HepG2 (cell line): ENCODE data around the gene HMHB1. TPM values are rescaled to one million over a fixed set of nuclear protein-coding genes. Genes with fewer than 3 reads are reported as not detected.

Experiments
- ATAC-seq: fragments of 200-7000 bp; cut with Tn5 transposase; 3 replicates; pipeline ENCODE4 v1.9.1; 2020; ENCODE audit warnings: mild to moderate bottlenecking, moderate library complexity
- BruUV-seq: library from RNA; stranded (reverse); fragments of 400-500 nt; replicated peaks from 2 replicates; lab custom pipeline; 2021; lab: Mats Ljungman, UMichigan
- CTCF ChIA-PET: fragments of 300-600 bp; formaldehyde crosslinking; extraction: SDS; loops from one replicate; lab custom pipeline; 2021; ENCODE audit warnings: low total read pairs, inconsistent platforms, low intra/inter-chr PET ratio; lab: Yijun Ruan, JAX
- POLR2A ChIA-PET: fragments of 350-600 bp; sonication (Branson Sonifier 250); formaldehyde crosslinking; loops from one replicate; lab custom pipeline; 2020; ENCODE audit warnings: antibody characterized with exemption, inconsistent platforms; lab: Yijun Ruan, JAX
- DNase-seq: peaks from one replicate; pipeline ENCODE4 v3.0.0-alpha.2; 2015; ENCODE audit warnings: low spot score
- FAIRE-seq: peaks from 3 replicates; lab custom pipeline; 2011; peaks lifted over from hg19 to GRCh38; lab: Jason Lieb, UNC
- H2AFZ ChIP-seq: one replicate; pipeline ENCODE4 v1.6.1; 2011; ENCODE audit warnings: low read length, inconsistent platforms
- H3K27ac ChIP-seq: fragments of 300-600 bp; 3 replicates; pipeline ENCODE4 v1.8.0; 2011; ENCODE audit warnings: mixed run types, mild to moderate bottlenecking, mixed read lengths, low read length, inconsistent platforms; ENCODE audit not compliant: insufficient read depth; ENCODE audit errors: extremely low read length
- H3K27me3 ChIP-seq, 2 experiments: fragments of 200-600 bp in 1 of 2; 2 replicates in 1 of 2; 3 replicates in 1 of 2; pipeline versions ENCODE4 v1.6.0 to v1.8.0; 2011; ENCODE audit warnings: low read length in 2 of 2, mild to moderate bottlenecking in 2 of 2, moderate library complexity in 2 of 2, inconsistent platforms in 1 of 2; ENCODE audit not compliant: insufficient read depth in 2 of 2, control insufficient read depth in 1 of 2
- H3K36me3 ChIP-seq, 2 experiments: fragments of 200-600 bp in 1 of 2; replicated peaks in 1 of 2; 2 replicates in 1 of 2; 3 replicates in 1 of 2; pipeline versions ENCODE4 v1.5.1 to v1.8.0; 2011; ENCODE audit warnings: low read length in 2 of 2, inconsistent platforms in 1 of 2; ENCODE audit not compliant: insufficient read depth in 2 of 2, control insufficient read depth in 1 of 2
- H3K4me1 ChIP-seq: 2 replicates; pipeline ENCODE4 v1.5.1; 2012; ENCODE audit warnings: low read length, inconsistent platforms; ENCODE audit not compliant: insufficient read depth
- H3K4me2 ChIP-seq: 2 replicates; pipeline ENCODE4 v1.6.0; 2011; ENCODE audit warnings: low read depth, low read length, inconsistent platforms
- H3K4me3 ChIP-seq, 3 experiments: fragments of 200-600 bp in 1 of 3; sonication (generic), shearing (Covaris generic) in 1 of 3; replicated peaks in 1 of 3; 2 replicates each; pipeline ENCODE4 v1.5.1; 2011 to 2016; ENCODE audit warnings: low read length in 3 of 3, inconsistent platforms in 2 of 3, low read depth in 2 of 3, mild to moderate bottlenecking in 2 of 3, control low read depth in 1 of 3, mixed read lengths in 1 of 3; ENCODE audit not compliant: insufficient read depth in 1 of 3
- H3K79me2 ChIP-seq: one replicate; pipeline ENCODE4 v1.6.1; 2011; ENCODE audit warnings: low read length, inconsistent platforms; ENCODE audit not compliant: insufficient read depth
- H3K9ac ChIP-seq: 2 replicates; pipeline ENCODE4 v1.6.0; 2011; ENCODE audit warnings: mild to moderate bottlenecking, low read depth, low read length, inconsistent platforms; ENCODE audit not compliant: insufficient read depth
- H3K9me3 ChIP-seq: 2 replicates; pipeline ENCODE4 v1.5.1; 2012; ENCODE audit warnings: mild to moderate bottlenecking, low read length
- H4K20me1 ChIP-seq: 2 replicates; pipeline ENCODE4 v1.6.0; 2011; ENCODE audit warnings: inconsistent platforms, mild to moderate bottlenecking, low read length, moderate library complexity; ENCODE audit not compliant: insufficient read depth
- AKAP8 ChIP-seq: sonication (generic); formaldehyde crosslinking; IDR thresholded peaks from 2 replicates; pipeline ENCODE4 v1.5.1; 2020; ENCODE audit warnings: mild to moderate bottlenecking, missing genetic modification reagents
- DMAP1 ChIP-seq: IDR thresholded peaks from 2 replicates; pipeline ENCODE4 v1.6.1; 2016
- FOXA3 ChIP-seq: IDR thresholded peaks from 2 replicates; pipeline ENCODE4 v1.6.1; 2016; ENCODE audit warnings: missing genetic modification reagents, missing compliant biosample characterization
- PITX1 ChIP-seq: sonication (generic); formaldehyde crosslinking; IDR thresholded peaks from 2 replicates; pipeline ENCODE4 v1.5.1; 2020; ENCODE audit warnings: mild to moderate bottlenecking, missing genetic modification reagents
- RBFOX2 ChIP-seq: fragments of 200-400 bp; formaldehyde crosslinking; IDR thresholded peaks from 2 replicates; pipeline ENCODE4 v1.6.1; 2017; ENCODE audit warnings: low read depth, mild to moderate bottlenecking, low read length
- ZFP62 ChIP-seq: sonication (generic); formaldehyde crosslinking; IDR thresholded peaks from 2 replicates; pipeline ENCODE4 v1.4.0; 2020; ENCODE audit warnings: missing genetic modification reagents
- ZSCAN25 ChIP-seq: sonication (generic); formaldehyde crosslinking; IDR thresholded peaks from 2 replicates; pipeline ENCODE4 v1.8.0; 2022; ENCODE audit warnings: mild to moderate bottlenecking, missing genetic modification reagents
- WGBS: methylation state at CpG from one replicate; pipeline ENCODE4 v1.1.6; 2017; ENCODE audit warnings: low lambda C conversion rate; 5-methylcytosine and 5-hydroxymethylcytosine counted together
- in situ Hi-C: cut with HindIII; loops from 2 replicates; pipeline ENCODE4 v1.10.0; 2017; ENCODE audit warnings: low pct_unique_long_range_greater_than_20kb; ENCODE audit not compliant: extremely low pct_ligation_motif_present
- intact Hi-C: fragments of 100-400 bp; cut with micrococcal nuclease; formaldehyde crosslinking; loops from one replicate; pipeline ENCODE4 v1.10.0; 2022; ENCODE audit not compliant: unreplicated experiment
- polyA plus RNA-seq, 8 experiments: library from polyadenylated mRNA; depleted of rRNA in 3 of 8; stranded (reverse) in 7 of 8; unstranded in 1 of 8; fragments of >200 nt; fragmentation: Illumina TruSeq in 4 of 8; extraction: Trizol in 4 of 8; gene quantifications; 2 replicates each; pipeline versions ENCODE4 v1.2.1 to v1.2.3, GENCODE V29; 2011 to 2016; ENCODE audit warnings: low read depth in 4 of 8, missing spikeins in 1 of 8, mixed read lengths in 1 of 8; ENCODE audit not compliant: insufficient read depth in 1 of 8
- total RNA-seq, 5 experiments: library from RNA; depleted of rRNA; stranded (reverse); fragments of >200 nt; fragmentation: Illumina TruSeq; extraction: Trizol; gene quantifications; 2 replicates each; pipeline ENCODE4 v1.2.3, GENCODE V29; 2016; ENCODE audit warnings: low read depth in 1 of 5
- TF ChIP-seq, protein P1 (sequence below): sonication (generic); formaldehyde crosslinking; IDR thresholded peaks from 2 replicates; pipeline ENCODE4 v1.5.0; 2020; ENCODE audit warnings: mild to moderate bottlenecking, missing genetic modification reagents
- TF ChIP-seq, protein P2 (sequence below): sonication (generic); formaldehyde crosslinking; IDR thresholded peaks from 2 replicates; pipeline ENCODE4 v1.5.0; 2020; ENCODE audit warnings: missing genetic modification reagents

Gene HMHB1
- total and polyA plus RNA-seq, 2 of the 13 experiments (the other 11 are each of a cell fraction or from before 2014, with no cell fraction given), result not detected

DNA sequence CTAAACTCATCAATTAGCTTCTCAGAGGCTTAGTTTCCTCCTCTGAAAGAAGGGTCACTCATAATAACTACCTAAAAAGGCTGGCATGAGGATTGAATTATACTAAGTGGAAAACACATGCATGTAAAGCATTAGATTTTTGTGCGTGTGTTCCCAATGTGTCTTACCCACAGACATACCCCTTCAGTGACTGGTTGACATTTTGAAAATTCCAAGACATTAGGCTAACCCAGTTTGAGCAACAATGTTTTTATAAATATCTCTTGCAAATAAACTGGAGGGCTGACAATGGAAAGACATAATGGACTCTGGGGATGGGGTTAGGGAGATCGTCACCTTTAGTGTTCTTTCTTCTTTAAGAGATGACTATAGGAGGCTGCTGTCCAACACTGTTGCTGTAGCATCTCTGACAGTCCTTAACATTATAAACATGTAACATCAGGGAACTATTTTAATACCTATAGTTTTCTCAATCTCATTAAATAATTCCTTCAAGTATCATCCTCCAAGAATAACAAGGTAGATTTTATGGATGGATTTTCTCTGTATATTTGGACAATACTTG is 24.3 kb downstream of the HMHB1 start:
- Histone ChIP-seq H2AFZ (no peak overlapping the region), H3K36me3 (no peaks in the 10 kb centered on the region), H3K4me2 (no peak overlapping the region), H3K4me1 (no peaks in the 10 kb centered on the region), H3K9ac (no peak overlapping the region), H3K79me2 (no peaks in the 10 kb centered on the region), H3K27me3 (no peaks in the 10 kb centered on the region), H3K9me3 (no peaks in the 10 kb centered on the region), H3K4me3 (no peak overlapping the region), H3K27ac (no peak overlapping the region), H4K20me1 (no peaks in the 10 kb centered on the region)
- ChIA-PET POLR2A (no interaction called here), CTCF (no interaction called here)
- TF ChIP-seq, protein P1, sequence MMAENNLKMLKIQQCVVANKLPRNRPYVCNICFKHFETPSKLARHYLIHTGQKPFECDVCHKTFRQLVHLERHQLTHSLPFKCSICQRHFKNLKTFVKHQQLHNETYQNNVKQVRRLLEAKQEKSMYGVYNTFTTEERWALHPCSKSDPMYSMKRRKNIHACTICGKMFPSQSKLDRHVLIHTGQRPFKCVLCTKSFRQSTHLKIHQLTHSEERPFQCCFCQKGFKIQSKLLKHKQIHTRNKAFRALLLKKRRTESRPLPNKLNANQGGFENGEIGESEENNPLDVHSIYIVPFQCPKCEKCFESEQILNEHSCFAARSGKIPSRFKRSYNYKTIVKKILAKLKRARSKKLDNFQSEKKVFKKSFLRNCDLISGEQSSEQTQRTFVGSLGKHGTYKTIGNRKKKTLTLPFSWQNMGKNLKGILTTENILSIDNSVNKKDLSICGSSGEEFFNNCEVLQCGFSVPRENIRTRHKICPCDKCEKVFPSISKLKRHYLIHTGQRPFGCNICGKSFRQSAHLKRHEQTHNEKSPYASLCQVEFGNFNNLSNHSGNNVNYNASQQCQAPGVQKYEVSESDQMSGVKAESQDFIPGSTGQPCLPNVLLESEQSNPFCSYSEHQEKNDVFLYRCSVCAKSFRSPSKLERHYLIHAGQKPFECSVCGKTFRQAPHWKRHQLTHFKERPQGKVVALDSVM, result no peak
- TF ChIP-seq AKAP8 (CRISPR knock-in tag), result no peak
- TF ChIP-seq FOXA3 (CRISPR knock-in tag), result no peak
- TF ChIP-seq PITX1 (CRISPR knock-in tag), result no peak
- no peak for TF ChIP-seq RBFOX2
- TF ChIP-seq DMAP1, result no peak
- no peak for TF ChIP-seq ZSCAN25 (CRISPR knock-in tag)
- TF ChIP-seq, protein P2, sequence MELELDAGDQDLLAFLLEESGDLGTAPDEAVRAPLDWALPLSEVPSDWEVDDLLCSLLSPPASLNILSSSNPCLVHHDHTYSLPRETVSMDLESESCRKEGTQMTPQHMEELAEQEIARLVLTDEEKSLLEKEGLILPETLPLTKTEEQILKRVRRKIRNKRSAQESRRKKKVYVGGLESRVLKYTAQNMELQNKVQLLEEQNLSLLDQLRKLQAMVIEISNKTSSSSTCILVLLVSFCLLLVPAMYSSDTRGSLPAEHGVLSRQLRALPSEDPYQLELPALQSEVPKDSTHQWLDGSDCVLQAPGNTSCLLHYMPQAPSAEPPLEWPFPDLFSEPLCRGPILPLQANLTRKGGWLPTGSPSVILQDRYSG, result no peak
- TF ChIP-seq ZFP62 (CRISPR knock-in tag), result no peak
- no TSS peak for BruUV-seq
- in situ Hi-C loops (no loop called here), intact Hi-C loops (no loop called here)
- ATAC-seq (no peak), FAIRE-seq (no peak), DNase-seq (no peak)
- WGBS, result 55% methylated on average over 2 of the region's 2 CpGs
